Activated CD4-positive, alpha-beta T cell treated with anti-CD3 and anti-CD28 coated beads, Interleukin-2, amount 10 ng/mL, durations not matched to agents 7 days and 5 days (primary cell): ENCODE data around the gene RBBP4. TPM values are rescaled to one million over a fixed set of nuclear protein-coding genes. Genes with fewer than 3 reads are reported as not detected.
"Not testable (repeated sequence)": the region's sequence is repeated elsewhere in the genome, so short reads cannot be mapped to it uniquely, and the experiment has no call there.

Experiments used
- CTCF ChIA-PET: fragments of 350-600 bp; sonication (Branson Sonifier 250); formaldehyde crosslinking; loops from one replicate; lab custom pipeline; 2021; ENCODE audit warnings: antibody characterized with exemption; lab: Charles Lee
- POLR2A ChIA-PET: fragments of 350-600 bp; sonication (Branson Sonifier 250); formaldehyde crosslinking; loops from one replicate; lab custom pipeline; 2021; ENCODE audit warnings: antibody characterized with exemption; lab: Charles Lee
- DNase-seq: peaks from one replicate; pipeline ENCODE4 v3.0.0-alpha.2; 2020
- H3K27ac Mint-ChIP-seq: one replicate; pipeline ENCODE4 v1.8.0; 2021; ENCODE audit warnings: mild to moderate bottlenecking, moderate library complexity, mixed read lengths
- H3K27me3 Mint-ChIP-seq: one replicate; pipeline ENCODE4 v1.8.0; 2021; ENCODE audit warnings: mixed read lengths
- H3K36me3 Mint-ChIP-seq: one replicate; pipeline ENCODE4 v1.8.0; 2021; ENCODE audit warnings: low read depth, mixed read lengths
- H3K4me1 Mint-ChIP-seq: one replicate; pipeline ENCODE4 v1.8.0; 2021; ENCODE audit warnings: mixed read lengths
- H3K4me3 Mint-ChIP-seq: one replicate; pipeline ENCODE4 v1.8.0; 2021; ENCODE audit warnings: mild to moderate bottlenecking, moderate library complexity, mixed read lengths
- H3K9me3 Mint-ChIP-seq: one replicate; pipeline ENCODE4 v1.8.0; 2021; ENCODE audit warnings: mixed read lengths
- total RNA-seq, 2 experiments: library from RNA; stranded (reverse); gene quantifications; one replicate each; pipeline ENCODE4 v1.2.3, GENCODE V29; 2021

The RBBP4 gene
- total RNA-seq, 2 experiments from 2014 or later, result 311 TPM

DNA sequence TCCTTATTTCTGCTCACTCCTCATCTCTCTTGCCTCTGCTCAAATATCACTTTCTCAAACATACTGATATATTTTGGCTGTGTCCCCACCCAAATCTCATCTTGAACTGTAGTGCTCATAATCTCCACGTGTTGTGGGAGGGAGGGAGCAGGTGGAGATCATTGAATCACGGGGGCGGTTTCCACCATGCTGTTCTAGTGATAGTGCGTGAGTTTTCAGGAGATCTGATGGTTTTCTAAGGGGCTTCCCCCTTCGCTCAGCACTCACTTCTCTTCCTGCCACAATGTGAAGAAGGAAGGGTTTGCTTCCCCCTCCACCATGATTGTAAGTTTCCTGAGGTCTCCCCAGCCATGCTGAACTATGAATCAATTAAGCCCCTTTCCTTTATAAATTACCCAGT is 27.2 kb upstream of the RBBP4 start:
- peak; percentile 14 for DNase-seq
- Mint-ChIP-seq H3K9me3 (peaks cover 3% of the 10 kb centered on the region), H3K27me3 (no peaks in the 10 kb centered on the region), H3K36me3 (peaks cover 56% of the 10 kb centered on the region), H3K4me1 (peaks cover 47% of the 10 kb centered on the region), H3K27ac (peak overlapping the region; percentile 3), H3K4me3 (no peak overlapping the region)
- CTCF ChIA-PET, result no interaction called here
- POLR2A ChIA-PET, result no interaction called here

DNA sequence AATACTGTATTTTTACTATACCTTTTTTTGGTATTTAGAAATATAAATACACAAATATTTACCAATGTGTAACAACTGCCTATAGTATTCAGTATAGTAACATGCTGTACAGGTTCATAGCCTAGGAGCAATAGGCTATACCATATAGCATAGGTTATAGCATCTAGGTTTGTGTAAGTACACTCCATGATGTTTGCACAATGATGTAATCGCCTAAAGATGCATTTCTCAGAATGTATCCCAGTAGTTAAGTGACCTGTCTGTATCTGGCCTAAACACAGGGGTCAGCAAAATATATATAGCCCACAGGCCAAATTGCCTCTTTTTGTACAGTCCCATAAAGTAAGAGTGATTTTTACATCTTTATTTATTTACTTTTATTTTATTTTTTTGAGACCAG is 24.8 kb upstream of the RBBP4 start:
- ChIA-PET CTCF (no interaction called here), POLR2A (no interaction called here)
- peaks cover 3% of the 10 kb centered on the region for H3K9me3 Mint-ChIP-seq
- DNase-seq, result no peak
- H3K27me3 Mint-ChIP-seq, result no peaks in the 10 kb centered on the region
- H3K36me3 Mint-ChIP-seq, result peaks cover 51% of the 10 kb centered on the region
- peaks cover 40% of the 10 kb centered on the region for H3K4me1 Mint-ChIP-seq
- no peak overlapping the region for H3K4me3 Mint-ChIP-seq
- no peak overlapping the region for H3K27ac Mint-ChIP-seq

DNA sequence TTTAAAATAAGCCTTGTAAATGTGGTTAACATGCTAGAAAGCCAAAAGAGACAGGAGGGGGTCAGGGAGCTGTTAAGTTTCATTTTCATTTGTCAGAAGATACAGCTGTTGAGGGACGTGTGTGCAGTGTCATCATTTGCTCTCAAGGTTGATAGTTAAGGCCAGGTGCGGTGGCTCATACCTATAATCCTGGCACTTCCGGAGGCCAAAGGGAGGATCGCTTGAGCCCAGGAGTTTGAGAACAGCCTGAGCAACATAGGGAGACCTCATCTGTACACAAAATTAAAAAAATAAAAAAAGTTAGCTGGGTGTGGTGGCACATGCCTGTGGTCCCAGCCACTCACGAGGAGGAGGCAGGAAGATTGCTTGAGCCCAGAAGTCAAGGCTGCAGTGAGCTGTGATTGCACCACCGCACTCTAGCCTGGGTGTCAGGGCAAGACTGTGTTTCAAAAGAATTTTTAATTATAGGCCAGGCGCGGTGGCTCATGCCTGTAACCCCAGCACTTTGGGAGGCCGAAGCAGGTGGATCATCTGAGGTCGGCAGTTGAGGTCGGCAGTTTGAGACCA is 23.3 kb upstream of the RBBP4 start:
- H3K27ac Mint-ChIP-seq, result peak overlapping the region; percentile 96
- H3K27me3 Mint-ChIP-seq, result no peaks in the 10 kb centered on the region
- DNase-seq, result peak; percentile 47
- H3K9me3 Mint-ChIP-seq, result peaks cover 3% of the 10 kb centered on the region
- peak overlapping the region; percentile 35 for H3K4me3 Mint-ChIP-seq
- H3K4me1 Mint-ChIP-seq, result peaks cover 36% of the 10 kb centered on the region
- ChIA-PET CTCF (interaction anchor here (0.6 to 1.1 kb wide), 4 partner anchors 13 to 360 kb away, joined by 3 read pairs; no protein-coding TSS in a partner anchor), POLR2A (no interaction called here)
- peaks cover 48% of the 10 kb centered on the region for H3K36me3 Mint-ChIP-seq

DNA sequence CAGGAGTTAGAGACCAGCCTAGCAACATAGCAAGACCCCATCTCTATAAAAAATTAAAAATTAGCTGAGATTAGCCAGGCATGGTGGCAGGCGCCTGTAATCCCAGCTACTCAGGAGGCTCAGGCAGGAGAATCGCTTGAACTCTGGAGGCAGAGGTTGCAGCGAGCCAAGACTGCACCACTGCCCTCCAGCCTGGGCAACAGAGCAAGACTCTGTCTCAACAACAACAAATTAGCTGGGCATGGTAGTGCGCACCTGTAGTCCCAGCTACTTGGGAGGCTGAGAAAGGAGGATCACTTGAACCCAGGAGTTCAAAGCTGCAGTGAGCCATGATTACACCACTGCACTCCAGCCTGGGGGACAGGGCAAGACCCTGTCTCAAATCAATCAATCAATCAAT is 20.8 kb upstream of the RBBP4 start:
- peaks cover 44% of the 10 kb centered on the region for H3K36me3 Mint-ChIP-seq
- CTCF ChIA-PET, result interaction anchor here (0.6 to 1.1 kb wide), 4 partner anchors 15 to 160 kb away, joined by 3 to 4 read pairs (median 4); no protein-coding TSS in a partner anchor

DNA sequence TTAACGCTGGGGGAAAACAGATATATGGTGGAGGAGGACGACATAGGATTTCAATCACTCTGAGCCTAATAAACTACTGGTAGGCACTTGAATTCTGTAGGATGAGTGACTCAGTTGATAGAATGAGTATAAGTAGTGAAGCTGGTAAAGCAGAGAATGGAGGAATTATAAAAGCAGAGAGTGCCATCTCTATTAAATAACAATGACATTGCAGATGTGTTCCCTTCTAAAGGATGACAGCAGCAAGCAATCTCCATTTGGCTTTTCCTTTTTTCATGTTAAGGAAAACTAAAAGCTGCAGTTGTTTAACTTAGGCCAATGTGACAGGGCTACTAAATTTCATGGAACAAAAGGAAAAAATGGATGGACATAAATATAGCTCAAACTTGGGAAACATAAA is 18.2 kb upstream of the RBBP4 start:
- Mint-ChIP-seq H3K27ac (no peak overlapping the region), H3K9me3 (no peaks in the 10 kb centered on the region), H3K27me3 (no peaks in the 10 kb centered on the region), H3K4me3 (no peak overlapping the region), H3K36me3 (peaks cover 28% of the 10 kb centered on the region), H3K4me1 (peaks cover 14% of the 10 kb centered on the region)
- ChIA-PET POLR2A (no interaction called here), CTCF (interaction anchor here (1.0 kb wide), 1 partner anchor 8 kb away, joined by 4 read pairs; no protein-coding TSS in a partner anchor)
- no peak for DNase-seq

More for the DNA sequence above, 20.8 kb upstream of the RBBP4 start:
- H3K27ac Mint-ChIP-seq, H3K9me3 Mint-ChIP-seq, DNase-seq, H3K27me3 Mint-ChIP-seq, H3K4me3 Mint-ChIP-seq, POLR2A ChIA-PET: not testable (repeated sequence)
- H3K4me1 Mint-ChIP-seq, result peaks cover 26% of the 10 kb centered on the region

DNA sequence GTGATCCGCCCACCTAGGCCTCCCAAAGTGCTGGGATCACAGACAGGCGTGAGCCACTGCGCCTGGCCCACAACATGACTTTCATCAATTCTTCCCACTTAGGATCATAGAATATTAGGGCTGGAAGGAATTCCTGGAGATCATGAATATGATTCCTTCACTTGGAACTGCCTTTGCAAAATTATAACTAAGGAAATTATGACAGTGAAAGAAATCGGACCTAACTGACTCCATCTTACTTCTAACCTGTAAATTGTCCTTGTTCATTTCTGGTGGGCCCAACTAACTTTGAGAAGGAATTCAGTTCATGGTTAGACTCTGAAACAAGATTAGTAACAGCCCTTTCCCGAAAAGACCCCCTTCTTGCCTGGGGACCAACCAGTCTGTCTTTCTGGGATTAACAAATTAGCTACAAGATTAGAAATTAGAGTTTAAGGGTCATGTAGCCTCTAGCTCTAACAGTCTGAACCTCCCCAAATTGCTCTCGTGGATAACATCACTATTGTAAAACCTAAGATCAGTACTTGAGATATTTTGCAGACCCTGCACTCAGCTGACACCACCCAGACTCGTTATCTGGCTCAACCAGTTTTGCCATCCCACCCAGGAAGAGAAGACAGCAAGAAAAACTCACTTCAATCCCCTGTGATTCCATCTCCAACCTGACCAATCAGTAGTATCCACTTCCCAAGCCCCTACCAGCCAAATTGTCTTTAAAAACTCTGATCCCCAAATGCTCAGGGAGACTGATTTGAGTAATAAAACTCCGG is 15.3 kb upstream of the RBBP4 start:
- no peak for DNase-seq
- Mint-ChIP-seq H3K36me3 (peaks cover 23% of the 10 kb centered on the region), H3K27me3 (no peaks in the 10 kb centered on the region), H3K9me3 (no peaks in the 10 kb centered on the region), H3K4me3 (no peak overlapping the region), H3K4me1 (peaks cover 8% of the 10 kb centered on the region), H3K27ac (no peak overlapping the region)
- CTCF ChIA-PET, result interaction anchor here (0.6 to 0.7 kb wide), 2 partner anchors 14 to 399 kb away, joined by 3 to 5 read pairs; no protein-coding TSS in a partner anchor
- POLR2A ChIA-PET, result no interaction called here

DNA sequence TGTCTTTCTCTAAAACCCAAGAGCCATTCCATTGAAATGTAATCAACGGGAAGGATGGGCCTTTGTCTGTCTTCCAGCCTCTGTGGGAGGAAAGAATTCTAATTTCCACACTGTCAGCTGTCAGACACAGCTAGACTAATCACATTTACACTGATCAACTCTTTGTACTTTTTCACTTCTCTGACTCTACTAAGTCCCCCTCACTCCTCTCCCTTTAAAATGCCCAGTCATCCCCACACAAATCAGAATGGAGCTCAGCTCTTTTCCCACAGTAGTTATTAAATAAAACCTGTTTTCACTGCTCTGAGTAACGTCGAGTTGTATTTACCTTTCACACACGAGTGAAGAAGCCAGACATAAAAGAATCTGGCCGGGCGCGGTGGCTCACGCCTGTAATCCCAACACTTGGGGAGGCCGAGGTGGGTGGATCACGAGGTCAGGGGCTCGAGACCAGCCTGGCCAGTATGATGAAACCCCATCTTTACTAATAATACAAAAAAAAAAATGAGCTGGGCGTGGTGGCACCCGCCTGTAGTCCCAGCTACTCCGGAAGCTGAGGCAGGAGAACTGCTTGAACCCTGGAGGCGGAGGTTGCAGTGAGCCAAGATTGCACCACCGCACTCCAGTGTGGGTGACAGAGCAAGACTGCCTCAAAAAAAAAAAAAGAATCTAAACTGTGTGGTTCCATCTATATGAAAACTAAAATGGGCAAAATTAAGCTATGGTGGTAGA is 13.9 kb upstream of the RBBP4 start:
- H3K36me3 Mint-ChIP-seq, result peaks cover 21% of the 10 kb centered on the region
- H3K27me3 Mint-ChIP-seq, result no peaks in the 10 kb centered on the region
- no peak overlapping the region for H3K27ac Mint-ChIP-seq
- CTCF ChIA-PET, result interaction anchor here (0.6 to 1.1 kb wide), 4 partner anchors 13 to 162 kb away, joined by 3 to 5 read pairs (median 4); partner anchors contain the start of gene ZBTB8OS
- POLR2A ChIA-PET, result no interaction called here
- no peak for DNase-seq
- peaks cover 10% of the 10 kb centered on the region for H3K4me1 Mint-ChIP-seq
- no peak overlapping the region for H3K4me3 Mint-ChIP-seq
- no peaks in the 10 kb centered on the region for H3K9me3 Mint-ChIP-seq

DNA sequence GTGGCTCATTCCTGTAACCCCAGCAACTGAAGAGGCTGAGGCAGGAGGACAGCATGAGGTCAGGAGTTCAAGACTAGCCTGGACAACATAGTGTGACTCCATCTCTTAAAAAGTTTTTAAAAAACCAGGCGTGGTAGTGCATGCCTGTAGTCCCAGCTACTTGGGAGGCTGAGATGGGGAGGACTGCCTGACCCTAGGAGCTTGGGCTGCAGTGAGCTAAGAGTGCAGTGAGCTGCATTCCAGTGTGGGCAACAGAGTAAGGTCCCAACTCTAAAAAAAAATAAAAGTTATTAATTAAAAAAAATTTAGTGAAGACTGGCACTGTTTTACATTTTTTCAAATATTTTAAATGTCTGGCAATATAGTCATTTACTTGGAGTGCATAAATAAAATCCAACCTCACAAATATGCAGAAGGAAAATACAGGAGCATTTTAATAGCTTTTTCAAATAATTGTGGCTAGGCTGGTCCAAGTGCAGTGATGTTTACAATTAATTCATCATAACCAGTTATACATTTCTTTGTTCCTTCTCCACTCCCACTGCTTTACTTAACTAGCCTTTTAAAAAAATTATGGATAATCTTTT is 11.4 kb upstream of the RBBP4 start:
- Mint-ChIP-seq H3K4me1 (peaks cover 8% of the 10 kb centered on the region), H3K27ac (no peak overlapping the region), H3K4me3 (no peak overlapping the region), H3K36me3 (peaks cover 7% of the 10 kb centered on the region), H3K27me3 (no peaks in the 10 kb centered on the region), H3K9me3 (no peaks in the 10 kb centered on the region)
- CTCF ChIA-PET, result interaction anchor here (0.5 kb wide), 1 partner anchor 70 kb away, joined by 3 read pairs; no protein-coding TSS in a partner anchor
- POLR2A ChIA-PET, result no interaction called here
- no peak for DNase-seq

DNA sequence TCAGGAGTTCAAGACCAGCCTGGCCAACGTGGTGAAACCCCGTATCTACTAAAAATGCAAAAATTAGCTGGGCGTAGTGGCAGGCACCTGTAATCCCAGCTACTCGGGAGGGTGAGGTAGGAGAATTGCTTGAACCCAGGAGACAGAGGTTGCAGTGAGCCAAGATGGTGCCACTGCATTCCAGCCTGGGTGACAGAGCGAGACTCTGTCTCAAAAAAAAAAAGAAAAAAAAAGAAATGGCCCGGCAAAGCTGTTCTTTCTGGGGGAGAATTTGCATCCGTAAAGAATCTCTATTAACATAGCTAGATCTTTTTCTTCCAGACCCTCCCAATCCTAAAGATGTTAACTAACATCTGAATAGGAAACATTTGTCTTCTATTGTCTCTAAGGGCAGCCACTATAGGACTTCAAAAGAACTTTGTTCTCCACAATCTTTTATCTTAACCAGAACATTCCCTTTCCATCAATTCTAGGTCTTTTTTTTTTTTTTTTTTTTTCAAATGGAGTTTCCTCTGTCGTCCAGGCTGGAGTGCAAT is 8.6 kb upstream of the RBBP4 start:
- H3K27me3 Mint-ChIP-seq, H3K27ac Mint-ChIP-seq, H3K4me3 Mint-ChIP-seq, DNase-seq, H3K36me3 Mint-ChIP-seq, H3K9me3 Mint-ChIP-seq, POLR2A ChIA-PET: not testable (repeated sequence)
- H3K4me1 Mint-ChIP-seq, result peaks cover 14% of the 10 kb centered on the region
- CTCF ChIA-PET, result interaction anchor here (0.6 to 0.7 kb wide), 2 partner anchors 133 to 607 kb away, joined by 3 to 4 read pairs; no protein-coding TSS in a partner anchor

DNA sequence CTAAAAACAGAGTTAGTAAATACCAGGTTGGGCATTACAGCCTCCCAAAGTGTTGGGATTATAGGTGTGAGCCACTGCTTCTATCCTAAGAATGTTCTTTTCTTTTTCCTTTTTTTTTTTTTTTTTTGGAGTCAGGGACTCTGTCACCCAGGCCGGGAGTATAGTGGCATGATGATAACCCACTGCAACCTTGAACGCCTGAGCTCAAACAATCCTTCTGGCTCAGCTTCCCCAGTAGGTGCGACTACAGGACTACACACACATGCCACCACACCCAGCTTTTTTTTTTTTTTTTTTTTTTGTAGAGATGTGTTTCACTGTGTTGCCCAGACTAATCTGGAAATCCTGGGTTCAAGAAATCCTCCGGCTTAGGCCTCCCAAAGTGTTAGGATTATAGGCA is 6.6 kb upstream of the RBBP4 start:
- no peaks in the 10 kb centered on the region for H3K27me3 Mint-ChIP-seq
- H3K36me3 Mint-ChIP-seq, result peaks cover 13% of the 10 kb centered on the region
- peaks cover 27% of the 10 kb centered on the region for H3K4me1 Mint-ChIP-seq
- ChIA-PET POLR2A (no interaction called here), CTCF (interaction anchor here (0.6 to 1.1 kb wide), 5 partner anchors 11 to 430 kb away, joined by 3 to 4 read pairs (median 3); no protein-coding TSS in a partner anchor)
- no peak overlapping the region for H3K4me3 Mint-ChIP-seq
- H3K9me3 Mint-ChIP-seq, result no peaks in the 10 kb centered on the region
- DNase-seq, result no peak
- H3K27ac Mint-ChIP-seq, result no peak overlapping the region

DNA sequence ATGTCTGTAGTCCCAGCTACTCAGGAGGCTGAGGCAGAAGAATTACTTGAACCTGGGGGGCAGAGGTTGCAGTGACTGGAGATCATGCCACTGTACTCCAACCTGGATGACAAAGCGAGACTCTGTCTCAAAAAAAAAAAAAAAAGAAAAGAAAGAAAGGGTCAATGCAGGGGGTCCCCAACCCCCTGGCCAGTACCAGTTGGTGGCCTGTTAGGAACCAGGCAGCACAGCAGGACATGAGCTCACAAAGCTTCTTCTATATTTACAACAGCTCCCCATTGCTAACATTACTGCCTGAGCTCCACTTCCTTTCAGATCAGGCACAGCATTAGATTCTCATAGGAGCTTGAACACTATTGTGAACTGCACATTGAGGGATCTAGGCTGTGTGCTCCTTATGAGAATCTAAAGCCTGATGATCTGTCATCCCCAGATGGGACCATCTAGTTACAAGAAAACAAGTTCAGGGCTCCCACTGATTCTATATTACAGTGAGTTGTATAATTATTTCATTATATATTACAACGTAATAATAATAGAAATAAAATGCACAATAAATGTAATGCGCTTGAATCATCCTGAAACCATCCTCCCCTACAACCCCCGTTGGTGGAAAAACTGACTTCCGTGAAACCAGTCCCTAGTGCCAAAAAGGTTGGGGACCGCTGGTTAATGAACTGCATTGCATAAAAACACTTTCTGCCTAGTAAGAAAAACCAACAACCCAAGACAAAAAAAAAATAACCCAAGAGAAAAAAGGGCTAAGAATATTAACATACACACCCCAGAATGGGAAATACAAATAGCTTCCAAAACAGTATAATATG is 3.5 kb upstream of the RBBP4 start:
- CTCF ChIA-PET, result interaction anchor here (0.6 to 1.3 kb wide), 3 partner anchors 28 to 227 kb away, joined by 3 to 6 read pairs (median 3); no protein-coding TSS in a partner anchor
- peaks cover 31% of the 10 kb centered on the region for H3K4me1 Mint-ChIP-seq
- no peak for DNase-seq
- no peaks in the 10 kb centered on the region for H3K9me3 Mint-ChIP-seq
- H3K36me3 Mint-ChIP-seq, result peaks cover 26% of the 10 kb centered on the region
- H3K27ac Mint-ChIP-seq, result peak overlapping the region; percentile 36
- POLR2A ChIA-PET, result interaction anchor here (0.6 kb wide), 1 partner anchor 8 kb away, joined by 5 read pairs; no protein-coding TSS in a partner anchor
- no peaks in the 10 kb centered on the region for H3K27me3 Mint-ChIP-seq
- H3K4me3 Mint-ChIP-seq, result peak overlapping the region; percentile 88
